ENCODE measurements around the gene FEZF2. TPM values are rescaled to one million over a fixed set of nuclear protein-coding genes. Genes with fewer than 3 reads are reported as not detected.

FEZF2 gene
- total and polyA plus RNA-seq, 2 of the 8 experiments (the other 6 are each of a cell fraction or from before 2014, with no cell fraction given), result 0.06 TPM; not detected in 1

DNA sequence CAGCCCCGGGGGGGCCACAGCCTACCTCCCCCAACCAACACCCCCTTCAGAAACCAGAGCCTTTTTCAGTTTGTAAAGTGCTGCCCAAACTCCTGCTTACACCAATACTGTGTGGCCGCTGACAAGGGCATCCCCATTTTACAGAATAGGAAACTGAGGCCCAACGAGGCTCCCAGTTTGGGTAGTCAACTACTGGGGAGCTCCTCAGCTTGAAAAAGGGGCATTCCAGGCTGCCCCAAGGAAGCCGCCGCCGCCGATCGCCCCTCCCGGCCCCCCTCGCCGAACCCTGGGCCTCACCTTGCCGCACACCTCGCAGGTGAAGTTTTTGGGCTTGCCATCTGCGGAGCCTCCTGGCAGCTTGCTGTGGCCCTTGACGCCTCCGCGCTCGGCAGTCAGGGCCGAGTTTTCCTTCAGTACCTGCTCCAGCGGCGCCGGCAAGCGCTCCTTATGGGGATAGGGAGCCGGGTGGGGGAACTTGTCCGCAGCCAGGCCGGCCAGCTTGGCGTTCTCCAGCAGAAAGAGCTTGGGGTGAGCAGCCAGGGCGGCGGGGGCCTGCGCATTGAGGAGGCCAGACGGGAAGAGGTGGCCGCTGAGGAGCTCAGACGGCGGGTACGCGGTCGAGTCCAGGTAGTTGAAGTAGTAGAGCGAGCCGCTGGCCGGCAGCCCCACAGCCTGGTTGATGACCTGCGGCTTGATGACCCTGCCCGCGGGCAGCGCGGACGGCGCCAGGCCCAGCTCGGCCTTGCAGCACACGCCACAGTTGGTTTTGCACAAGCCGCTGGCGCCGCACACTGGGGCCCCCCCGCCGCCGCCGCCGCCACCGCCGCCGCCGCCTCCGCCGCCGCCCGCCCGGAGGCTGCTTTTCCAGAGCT lies 1.4 kb downstream of the FEZF2 start:
- Histone ChIP-seq H3K9me3 (ENCODE audit: insufficient read depth in 2 of 2, low read depth in 1 of 2, low read length in 1 of 2) (no peaks in the 10 kb centered on the region; a peak in 1 of 4 replicates), H2BK15ac (ENCODE audit: low read length) (no peak overlapping the region), H3K9ac (replicated peaks in 1 of 4; ENCODE audit: extremely low read depth in 1 of 4, low read depth in 3 of 4, low read length in 3 of 4) (no peak overlapping the region), H3K27ac (ENCODE audit: low read depth, low read length) (no peak overlapping the region), H2BK12ac (ENCODE audit: low read depth, low read length) (peak overlapping the region; percentile 84; the same call in 1 of the 2 replicates), H3K27me3 (replicated peaks in 1 of 4; ENCODE audit: control insufficient read depth in 3 of 4, extremely low read depth in 1 of 4, insufficient read depth in 3 of 4, low read length in 3 of 4) (peaks cover 96 to 100% (median 99%) of the 10 kb centered on the region in 4 experiments), H4K5ac (ENCODE audit: insufficient read length, low read depth, low read length) (no peak overlapping the region), H3K79me1 (ENCODE audit: low read depth, low read length) (no peaks in the 10 kb centered on the region), H2AK5ac (ENCODE audit: low read depth, low read length) (no peak overlapping the region), H3K23ac (ENCODE audit: insufficient read length) (no peak overlapping the region), H3K79me2 (ENCODE audit: control insufficient read depth in 1 of 2, insufficient read depth in 2 of 2, low read length in 2 of 2) (no peaks in the 10 kb centered on the region), H3K4me1 (replicated peaks in 1 of 4; ENCODE audit: control insufficient read depth in 3 of 4, insufficient read depth in 4 of 4, low read length in 3 of 4) (peaks cover 20 to 68% (median 44%) of the 10 kb centered on the region in 4 experiments), H2BK20ac (ENCODE audit: low read length) (peak overlapping the region; percentile 90; the same call in 1 of the 2 replicates), H3K4me2 (ENCODE audit: insufficient read depth in 1 of 2, low read depth in 2 of 2, low read length in 2 of 2) (peak overlapping the region; percentile 69 to 90), H3K36me3 (ENCODE audit: control insufficient read depth in 2 of 4, insufficient read depth in 4 of 4, low read length in 3 of 4) (0 out of 8 replicates have a peak, but pooled peaks cover 0 to 4% (median 0%) of the 10 kb centered on the region in 4 experiments), H4K91ac (replicated peaks; ENCODE audit: insufficient read length, low read length) (no peak overlapping the region), H4K8ac (ENCODE audit: extremely low read depth, insufficient read depth, low read length) (peak overlapping the region; percentile 76; the same call in 1 of the 2 replicates), H3K14ac (ENCODE audit: insufficient read length) (no peak overlapping the region), H3K56ac (replicated peaks; ENCODE audit: insufficient read length, low read depth, low read length) (no peak overlapping the region), H2BK120ac (replicated peaks; ENCODE audit: low read depth, low read length) (no peak overlapping the region), H2AFZ (ENCODE audit: low read length) (no peak overlapping the region), H4K20me1 (replicated peaks in 1 of 2; ENCODE audit: control insufficient read depth in 1 of 2, insufficient read depth in 2 of 2, low read length in 2 of 2) (peaks cover 2 to 19% of the 10 kb centered on the region in 2 experiments), H2BK5ac (ENCODE audit: low read depth, low read length) (no peak overlapping the region), H3K4me3 (ENCODE audit: extremely low read depth in 1 of 4, insufficient read depth in 2 of 4, low read depth in 3 of 4, low read length in 4 of 4) (peak overlapping the region in 2 of 4 experiments; percentile 23 to 60; a peak in 3 of 8 replicates), H3K23me2 (ENCODE audit: low read depth, low read length) (peaks cover 2% of the 10 kb centered on the region; the same call in 1 of the 2 replicates), H3K18ac (ENCODE audit: extremely low read depth, low read length) (peak overlapping the region; percentile 83), H3K4ac (replicated peaks; ENCODE audit: insufficient read length, low read depth, low read length) (no peak overlapping the region)
- WGBS, 2 experiments (ENCODE audit: extremely low coverage in 1 of 2, insufficient coverage in 1 of 2, insufficient read length in 1 of 2, insufficient replicate concordance in 2 of 2, low coverage in 1 of 2, low lambda C conversion rate in 2 of 2, missing lambda C conversion rate in 1 of 2), result 2% methylated on average over 62 of the region's 66 CpGs; no CpG with 5 or more reads in 1 of the 2 experiments
- FAIRE-seq (no peak), DNase-seq (ENCODE audit: low read depth in 1 of 2, low spot score in 2 of 2) (peak in 1 of 2 experiments; percentile 76)
- ChIA-PET CTCF (ENCODE audit: partially characterized antibody) (interaction anchor here (0.7 to 2.1 kb wide), 5 partner anchors 12 to 187 kb away, joined by 3 to 8 read pairs (median 4); no protein-coding TSS in a partner anchor), POLR2A (ENCODE audit: partially characterized antibody) (interaction anchor here (0.9 kb wide), 1 partner anchor 9 kb away, joined by 4 read pairs; no protein-coding TSS in a partner anchor)
- TF ChIP-seq, protein P1, sequence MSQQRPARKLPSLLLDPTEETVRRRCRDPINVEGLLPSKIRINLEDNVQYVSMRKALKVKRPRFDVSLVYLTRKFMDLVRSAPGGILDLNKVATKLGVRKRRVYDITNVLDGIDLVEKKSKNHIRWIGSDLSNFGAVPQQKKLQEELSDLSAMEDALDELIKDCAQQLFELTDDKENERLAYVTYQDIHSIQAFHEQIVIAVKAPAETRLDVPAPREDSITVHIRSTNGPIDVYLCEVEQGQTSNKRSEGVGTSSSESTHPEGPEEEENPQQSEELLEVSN (IDR thresholded peaks at IDR 0.05), result peak; percentile 73
- no peak for TF ChIP-seq TBP (IDR thresholded peaks at IDR 0.05; ENCODE audit: low read depth, low read length)
- no peak; the same call in 1 of the 2 replicates for TF ChIP-seq GABPA (IDR thresholded peaks at IDR 0.05; ENCODE audit: borderline replicate concordance, insufficient read depth, low read length)
- TF ChIP-seq, protein P2, sequence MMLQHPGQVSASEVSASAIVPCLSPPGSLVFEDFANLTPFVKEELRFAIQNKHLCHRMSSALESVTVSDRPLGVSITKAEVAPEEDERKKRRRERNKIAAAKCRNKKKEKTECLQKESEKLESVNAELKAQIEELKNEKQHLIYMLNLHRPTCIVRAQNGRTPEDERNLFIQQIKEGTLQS (IDR thresholded peaks at IDR 0.05; ENCODE audit: insufficient read depth, low read depth, low read length), result no peak
- peak; percentile 65 for TF ChIP-seq EZH2 (IDR thresholded peaks at IDR 0.05; ENCODE audit: low read depth, low read length, severe bottlenecking)
- TF ChIP-seq HDAC2 (IDR thresholded peaks at IDR 0.05; ENCODE audit: borderline replicate concordance in 1 of 2, low read depth in 2 of 2, low read length in 2 of 2), result 0 out of 4 replicates have a peak, but pooled peaks of 1 of the 2 experiments have one; percentile 36
- TF ChIP-seq CBX8 (IDR thresholded peaks at IDR 0.05; ENCODE audit: borderline replicate concordance, low read depth, low read length), result peak; percentile 84; the same call in 1 of the 2 replicates
- peak; percentile 83; the same call in 1 of the 2 replicates for TF ChIP-seq KDM1A (IDR thresholded peaks at IDR 0.05; ENCODE audit: borderline replicate concordance, low read length)
